Progenitor cell of endocrine pancreas (in vitro differentiated cells): ENCODE measurements around the gene NSMF. TPM values are rescaled to one million over a fixed set of nuclear protein-coding genes. Genes with fewer than 3 reads are reported as not detected.

Experiments used
- DNase-seq: peaks from one replicate; pipeline ENCODE4 v3.0.0; 2021; ENCODE audit warnings: low spot score; ENCODE audit not compliant: unreplicated experiment
- H3K27ac Mint-ChIP-seq: 2 replicates; pipeline ENCODE4 v1.8.0; 2021; ENCODE audit warnings: mild to moderate bottlenecking, moderate library complexity, mixed read lengths
- H3K27me3 Mint-ChIP-seq: 2 replicates; pipeline ENCODE4 v1.8.0; 2021; ENCODE audit warnings: mixed read lengths
- H3K36me3 Mint-ChIP-seq: 2 replicates; pipeline ENCODE4 v1.8.0; 2022; ENCODE audit warnings: mixed read lengths; ENCODE audit not compliant: insufficient read depth
- H3K4me1 Mint-ChIP-seq: 2 replicates; pipeline ENCODE4 v1.8.0; 2021; ENCODE audit warnings: low read depth, mixed read lengths
- H3K4me3 Mint-ChIP-seq: 2 replicates; pipeline ENCODE4 v1.8.0; 2021; ENCODE audit warnings: low read depth, mild to moderate bottlenecking, moderate library complexity, mixed read lengths
- H3K9me3 Mint-ChIP-seq: 2 replicates; pipeline ENCODE4 v1.8.0; 2021; ENCODE audit warnings: low read depth, mixed read lengths
- total RNA-seq: library from RNA; stranded (reverse); gene quantifications from 2 replicates; pipeline ENCODE4 v1.2.1, GENCODE V29; 2021
- TF ChIP-seq, protein P1 (sequence below): fragments of 200-600 bp; sonication (generic); IDR thresholded peaks from one replicate; pipeline ENCODE4 v1.5.0; 2021; ENCODE audit warnings: antibody characterized with exemption, mild to moderate bottlenecking; ENCODE audit not compliant: unreplicated experiment

The NSMF gene
- total RNA-seq, 1 donor from 2014 or later, result 57.4 TPM

DNA sequence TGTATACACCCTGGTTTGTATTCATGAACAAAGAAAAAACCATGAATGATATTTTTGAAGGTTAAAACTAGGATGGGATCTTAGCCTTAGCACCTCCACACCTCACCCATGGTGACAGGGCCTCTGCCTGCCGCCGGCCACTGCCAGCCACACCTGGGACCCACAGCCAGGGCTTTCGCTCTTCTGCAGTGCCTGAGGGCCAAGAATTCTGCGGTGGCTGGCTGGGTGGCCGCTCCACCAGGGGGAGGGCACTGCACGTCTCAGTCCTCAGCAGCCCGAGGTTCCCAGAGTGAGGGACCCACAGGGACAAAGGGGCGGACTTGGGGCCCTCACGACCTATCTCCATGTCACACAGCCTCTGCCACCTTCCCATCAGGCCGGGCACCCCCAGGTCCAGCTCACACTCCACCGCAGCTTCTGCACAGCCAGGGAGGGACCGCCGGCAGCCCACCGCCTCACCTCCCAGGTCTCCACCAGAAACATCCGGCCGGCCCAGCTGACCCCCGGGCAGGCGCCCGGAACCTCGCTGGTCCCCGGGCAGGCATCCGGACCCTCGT lies 43.0 kb downstream of the NSMF start:
- peaks cover 6% of the 10 kb centered on the region for H3K36me3 Mint-ChIP-seq
- no peak overlapping the region for H3K4me3 Mint-ChIP-seq
- H3K4me1 Mint-ChIP-seq, result no peaks in the 10 kb centered on the region

DNA sequence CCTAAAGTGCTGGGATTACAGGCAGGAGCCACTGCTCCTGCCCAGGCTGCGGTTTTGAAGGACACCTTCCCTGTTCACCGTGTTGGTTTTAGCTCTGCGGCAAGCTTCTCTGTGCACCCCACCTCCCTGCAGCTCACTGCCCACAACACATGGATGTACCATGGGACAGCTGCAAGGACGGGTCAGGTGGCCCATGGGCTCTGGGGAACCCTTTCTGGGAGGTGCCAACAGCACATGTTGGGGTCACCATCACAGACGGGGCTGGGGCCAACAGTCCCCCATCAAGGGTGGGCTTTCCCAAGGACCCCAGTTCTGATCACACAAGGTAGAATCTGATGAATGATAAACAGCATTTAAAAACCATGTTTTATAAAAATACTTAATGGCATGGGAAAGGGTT lies 43.7 kb downstream of the NSMF start:
- H3K9me3 Mint-ChIP-seq, result no peaks in the 10 kb centered on the region
- H3K4me1 Mint-ChIP-seq, result no peaks in the 10 kb centered on the region
- no peak overlapping the region for H3K4me3 Mint-ChIP-seq
- no peaks in the 10 kb centered on the region for H3K27me3 Mint-ChIP-seq
- H3K36me3 Mint-ChIP-seq, result peaks cover 6% of the 10 kb centered on the region
- H3K27ac Mint-ChIP-seq, result no peak overlapping the region
- TF ChIP-seq, protein P1, sequence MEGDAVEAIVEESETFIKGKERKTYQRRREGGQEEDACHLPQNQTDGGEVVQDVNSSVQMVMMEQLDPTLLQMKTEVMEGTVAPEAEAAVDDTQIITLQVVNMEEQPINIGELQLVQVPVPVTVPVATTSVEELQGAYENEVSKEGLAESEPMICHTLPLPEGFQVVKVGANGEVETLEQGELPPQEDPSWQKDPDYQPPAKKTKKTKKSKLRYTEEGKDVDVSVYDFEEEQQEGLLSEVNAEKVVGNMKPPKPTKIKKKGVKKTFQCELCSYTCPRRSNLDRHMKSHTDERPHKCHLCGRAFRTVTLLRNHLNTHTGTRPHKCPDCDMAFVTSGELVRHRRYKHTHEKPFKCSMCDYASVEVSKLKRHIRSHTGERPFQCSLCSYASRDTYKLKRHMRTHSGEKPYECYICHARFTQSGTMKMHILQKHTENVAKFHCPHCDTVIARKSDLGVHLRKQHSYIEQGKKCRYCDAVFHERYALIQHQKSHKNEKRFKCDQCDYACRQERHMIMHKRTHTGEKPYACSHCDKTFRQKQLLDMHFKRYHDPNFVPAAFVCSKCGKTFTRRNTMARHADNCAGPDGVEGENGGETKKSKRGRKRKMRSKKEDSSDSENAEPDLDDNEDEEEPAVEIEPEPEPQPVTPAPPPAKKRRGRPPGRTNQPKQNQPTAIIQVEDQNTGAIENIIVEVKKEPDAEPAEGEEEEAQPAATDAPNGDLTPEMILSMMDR, result no peak
- DNase-seq, result no peak

More for the DNA sequence above, 43.0 kb downstream of the NSMF start:
- TF ChIP-seq, protein P1, result no peak
- Mint-ChIP-seq H3K27me3 (no peaks in the 10 kb centered on the region), H3K9me3 (no peaks in the 10 kb centered on the region), H3K27ac (no peak overlapping the region)
- no peak for DNase-seq

DNA sequence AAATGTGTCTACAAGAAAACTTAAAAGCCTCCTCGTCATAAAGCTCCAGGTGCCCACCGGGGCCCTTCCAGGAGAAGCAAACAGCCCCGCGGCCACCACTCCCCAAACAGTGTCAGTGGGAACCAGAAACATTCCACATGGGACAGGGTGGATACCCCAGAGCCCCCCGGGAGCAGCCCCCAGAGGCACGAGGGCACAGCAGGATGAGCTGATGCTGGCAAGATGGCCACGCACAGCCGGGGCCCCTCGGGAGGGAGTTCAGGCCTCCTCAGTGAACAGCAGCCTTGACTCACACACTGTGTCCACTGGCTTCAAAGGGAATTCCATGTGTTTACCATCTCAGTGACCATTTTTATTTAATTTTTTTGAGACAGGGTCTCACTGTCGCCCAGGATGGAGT lies 46.7 kb downstream of the NSMF start:
- no peaks in the 10 kb centered on the region for H3K9me3 Mint-ChIP-seq
- H3K27me3 Mint-ChIP-seq, result no peaks in the 10 kb centered on the region
- DNase-seq, result no peak
- TF ChIP-seq, protein P1, result no peak
- H3K36me3 Mint-ChIP-seq, result peaks cover 6% of the 10 kb centered on the region
- H3K4me1 Mint-ChIP-seq, result no peaks in the 10 kb centered on the region
- H3K4me3 Mint-ChIP-seq, result no peak overlapping the region
- no peak overlapping the region for H3K27ac Mint-ChIP-seq

DNA sequence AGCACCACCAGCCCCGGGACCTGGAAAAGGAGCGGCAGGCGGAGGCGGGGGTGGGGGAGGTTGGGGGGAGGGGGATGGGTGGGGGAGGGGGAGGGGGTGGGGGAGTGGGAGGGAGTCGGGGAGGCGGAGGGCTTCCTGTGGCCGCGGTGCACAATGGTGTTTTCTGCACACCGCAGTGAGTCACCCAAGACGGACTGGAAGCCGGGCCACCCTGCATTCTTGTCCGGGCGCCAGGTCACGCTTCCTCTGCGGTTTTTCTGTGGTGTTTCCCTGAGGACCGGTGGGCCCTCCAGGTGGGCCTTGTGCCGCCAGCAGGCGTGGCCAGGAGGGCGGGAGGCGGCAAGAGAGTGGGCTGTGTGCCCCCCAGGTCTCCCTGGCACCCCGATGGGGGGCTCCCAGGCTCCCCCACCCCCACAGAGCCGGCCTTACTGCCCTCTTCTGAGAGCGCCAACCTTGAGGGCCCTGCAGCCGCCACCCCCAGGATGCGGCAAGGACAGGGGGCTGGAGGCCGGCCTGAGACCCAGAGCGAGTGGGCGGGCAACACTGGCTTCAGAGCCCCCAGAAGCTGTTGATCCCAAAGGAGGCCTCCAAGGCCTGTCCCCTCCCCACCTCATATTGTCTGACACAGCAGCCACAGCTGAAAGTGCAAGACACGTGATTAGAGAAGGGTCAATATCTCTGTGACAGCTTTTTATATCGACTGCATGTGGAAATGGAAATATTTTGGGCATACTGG lies 47.3 kb downstream of the NSMF start:
- no peaks in the 10 kb centered on the region for H3K4me1 Mint-ChIP-seq
- H3K27me3 Mint-ChIP-seq, result no peaks in the 10 kb centered on the region
- no peak for DNase-seq
- no peaks in the 10 kb centered on the region for H3K9me3 Mint-ChIP-seq
- TF ChIP-seq, protein P1, result no peak
- no peak overlapping the region for H3K27ac Mint-ChIP-seq
- peaks cover 6% of the 10 kb centered on the region for H3K36me3 Mint-ChIP-seq
- no peak overlapping the region for H3K4me3 Mint-ChIP-seq

DNA sequence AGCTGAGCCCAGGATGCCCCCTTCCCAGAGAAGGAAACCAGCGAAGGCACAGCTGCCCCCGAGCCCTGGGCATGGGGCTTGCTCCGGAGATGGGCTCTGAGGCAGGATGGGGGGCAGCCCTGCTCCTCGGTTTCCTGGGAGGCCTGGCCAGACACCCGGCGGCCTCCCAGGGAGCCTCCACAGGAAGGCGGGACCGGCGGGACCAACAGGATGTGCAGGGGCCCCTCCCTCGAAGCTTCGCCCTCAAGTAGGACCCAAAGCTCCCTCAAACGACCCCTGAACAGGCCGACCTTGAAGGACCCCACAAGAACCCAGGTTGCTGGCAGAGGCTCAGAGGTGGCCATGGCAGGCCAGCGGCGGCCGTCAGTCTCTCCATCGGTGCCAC lies 47.9 kb downstream of the NSMF start:
- Mint-ChIP-seq H3K9me3 (no peaks in the 10 kb centered on the region), H3K4me3 (no peak overlapping the region), H3K27ac (no peak overlapping the region), H3K36me3 (peaks cover 6% of the 10 kb centered on the region), H3K4me1 (no peaks in the 10 kb centered on the region), H3K27me3 (no peaks in the 10 kb centered on the region)
- no peak for DNase-seq
- TF ChIP-seq, protein P1, result no peak
